Breast epithelium (tissue), 3 donors: ENCODE data around the gene ANKRD10.
"Not testable (repeated sequence)": the region's sequence is repeated elsewhere in the genome, so short reads cannot be mapped to it uniquely, and the experiment has no call there.

Experiments used
- POLR2A ChIP-seq: fragments of 450-650 bp; IDR thresholded peaks from one replicate; pipeline ENCODE4 v1.6.1; 2016; ENCODE audit warnings: antibody characterized with exemption, mild to moderate bottlenecking, moderate library complexity
- POLR2AphosphoS5 ChIP-seq, 3 donors: sonication (generic); formaldehyde crosslinking; IDR thresholded peaks; one replicate each; pipeline ENCODE4 v1.6.1; 2017; ENCODE audit warnings: antibody characterized with exemption in 3 of 3
- TF ChIP-seq, protein P1 (sequence below), 3 donors: fragments of 450-650 bp; IDR thresholded peaks; one replicate each; pipeline ENCODE4 v1.5.1; 2016 to 2017; ENCODE audit warnings: antibody characterized with exemption in 3 of 3, mild to moderate bottlenecking in 3 of 3, moderate library complexity in 3 of 3

DNA sequence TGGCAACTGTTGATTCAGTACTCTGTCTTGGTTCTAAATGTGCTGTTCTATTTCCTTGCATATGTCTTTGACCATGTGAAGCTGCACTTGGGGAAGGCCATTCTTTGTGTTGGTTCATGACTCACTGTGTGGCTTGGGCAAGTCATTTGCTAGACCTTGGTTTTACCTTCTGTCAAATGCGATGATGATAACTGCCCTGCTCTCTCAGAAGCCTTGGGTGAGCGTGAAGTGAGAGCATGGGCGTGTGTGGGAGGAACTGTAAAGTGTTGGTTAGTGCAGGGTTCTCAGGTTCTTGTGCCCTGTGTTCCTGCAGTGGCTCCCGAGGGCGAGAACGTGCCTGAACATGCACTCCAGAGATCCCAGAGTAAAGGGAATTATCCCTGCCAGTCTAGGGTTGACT is 37.3 kb upstream of the ANKRD10 start:
- TF ChIP-seq, protein P1, sequence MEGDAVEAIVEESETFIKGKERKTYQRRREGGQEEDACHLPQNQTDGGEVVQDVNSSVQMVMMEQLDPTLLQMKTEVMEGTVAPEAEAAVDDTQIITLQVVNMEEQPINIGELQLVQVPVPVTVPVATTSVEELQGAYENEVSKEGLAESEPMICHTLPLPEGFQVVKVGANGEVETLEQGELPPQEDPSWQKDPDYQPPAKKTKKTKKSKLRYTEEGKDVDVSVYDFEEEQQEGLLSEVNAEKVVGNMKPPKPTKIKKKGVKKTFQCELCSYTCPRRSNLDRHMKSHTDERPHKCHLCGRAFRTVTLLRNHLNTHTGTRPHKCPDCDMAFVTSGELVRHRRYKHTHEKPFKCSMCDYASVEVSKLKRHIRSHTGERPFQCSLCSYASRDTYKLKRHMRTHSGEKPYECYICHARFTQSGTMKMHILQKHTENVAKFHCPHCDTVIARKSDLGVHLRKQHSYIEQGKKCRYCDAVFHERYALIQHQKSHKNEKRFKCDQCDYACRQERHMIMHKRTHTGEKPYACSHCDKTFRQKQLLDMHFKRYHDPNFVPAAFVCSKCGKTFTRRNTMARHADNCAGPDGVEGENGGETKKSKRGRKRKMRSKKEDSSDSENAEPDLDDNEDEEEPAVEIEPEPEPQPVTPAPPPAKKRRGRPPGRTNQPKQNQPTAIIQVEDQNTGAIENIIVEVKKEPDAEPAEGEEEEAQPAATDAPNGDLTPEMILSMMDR (IDR thresholded peaks at IDR 0.05), result not testable (repeated sequence)
- not testable (repeated sequence) for TF ChIP-seq POLR2A; POLR2AphosphoS5 (IDR thresholded peaks at IDR 0.05)
